ENCODE measurements around the gene CRKL. TPM values are rescaled to one million over a fixed set of nuclear protein-coding genes. Genes with fewer than 3 reads are reported as not detected.

The CRKL gene
- total RNA-seq, 3 donors from 2014 or later = 36.8 to 46.5 (median 42.3) TPM

DNA sequence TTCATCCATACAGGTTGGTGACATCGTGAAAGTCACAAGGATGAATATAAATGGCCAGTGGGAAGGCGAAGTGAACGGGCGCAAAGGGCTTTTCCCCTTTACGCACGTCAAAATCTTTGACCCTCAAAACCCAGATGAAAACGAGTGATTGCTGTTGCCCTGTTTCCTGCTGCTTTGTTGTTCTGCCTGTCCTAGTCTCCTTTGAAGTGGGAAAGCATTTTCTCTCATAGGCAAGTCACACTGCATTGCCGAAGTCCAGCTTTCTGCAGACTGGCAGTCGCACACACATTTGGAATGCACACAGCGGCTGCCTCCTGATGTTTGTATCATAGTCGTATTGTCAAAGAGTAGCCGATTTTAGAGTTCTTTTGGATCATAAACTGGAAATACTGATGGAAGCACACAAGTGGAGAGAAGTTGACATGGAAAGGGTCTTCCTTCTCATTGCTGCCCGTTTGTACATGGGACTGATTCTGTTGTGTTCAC is 32.5 kb downstream of the CRKL start:
- H3K4me3 ChIP-seq = no peak overlapping the region
- H3K9me3 ChIP-seq = no peaks in the 10 kb centered on the region
- no peaks in the 10 kb centered on the region for H3K27me3 ChIP-seq
- no peaks in the 10 kb centered on the region for H3K36me3 ChIP-seq
- intact Hi-C loops (cut with DNase I; ENCODE audit: low total_unique reads) = no loop called here
- no peaks in the 10 kb centered on the region for H3K4me1 ChIP-seq
- DNase-seq (ENCODE audit: low spot score in 2 of 2) = no peak
- no peak for TF ChIP-seq POLR2AphosphoS5 (IDR thresholded peaks at IDR 0.05)
- TF ChIP-seq POLR2A (IDR thresholded peaks at IDR 0.05) = no peak
- no peak for TF ChIP-seq CTCF (IDR thresholded peaks at IDR 0.05)
- no peak overlapping the region for H3K27ac ChIP-seq

DNA sequence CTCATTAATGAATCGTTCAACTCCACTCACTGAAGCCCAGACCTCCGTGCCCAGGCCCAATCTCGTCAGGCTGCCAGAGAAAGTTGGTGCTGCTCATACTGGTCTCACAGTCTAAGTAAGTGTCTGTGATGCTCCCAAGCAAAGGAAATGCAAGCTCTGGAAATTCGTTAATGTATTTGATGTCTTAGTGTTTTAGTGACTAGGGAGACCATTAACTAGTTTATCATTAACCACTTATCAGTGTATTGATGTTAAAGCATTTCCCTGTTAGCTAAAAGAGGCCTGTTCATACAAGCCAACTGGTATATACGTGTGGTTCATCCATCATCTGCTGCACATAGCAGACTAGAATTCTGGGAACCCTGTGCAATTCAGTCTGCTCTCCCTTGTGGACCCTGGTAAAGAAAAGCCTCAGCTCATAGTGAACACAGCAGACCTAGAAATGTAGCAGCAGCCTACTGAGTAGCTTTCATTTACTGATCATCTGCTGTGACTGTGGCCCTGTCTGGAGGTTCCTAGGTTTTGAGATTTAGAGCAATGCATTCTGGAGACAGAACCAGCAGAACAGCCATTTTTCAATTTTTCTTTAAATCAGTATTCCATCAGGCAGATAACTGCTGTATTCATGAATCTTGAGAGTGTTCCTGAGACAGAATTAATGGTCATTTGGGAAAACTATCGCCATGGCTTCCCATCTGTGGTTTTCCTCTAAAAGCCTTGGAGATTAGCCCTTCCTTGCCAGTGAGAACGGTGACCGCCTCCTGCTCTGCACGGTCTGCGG is 34.1 kb downstream of the CRKL start:
- intact Hi-C loops (cut with DNase I; ENCODE audit: low total_unique reads) = no loop called here
- no peaks in the 10 kb centered on the region for H3K9me3 ChIP-seq
- no peaks in the 10 kb centered on the region for H3K4me1 ChIP-seq
- H3K4me3 ChIP-seq = no peak overlapping the region
- DNase-seq (ENCODE audit: low spot score in 2 of 2) = no peak
- TF ChIP-seq POLR2A (IDR thresholded peaks at IDR 0.05) (no peak), CTCF (IDR thresholded peaks at IDR 0.05) (no peak), POLR2AphosphoS5 (IDR thresholded peaks at IDR 0.05) (no peak)
- H3K36me3 ChIP-seq = no peaks in the 10 kb centered on the region
- no peak overlapping the region for H3K27ac ChIP-seq
- H3K27me3 ChIP-seq = no peaks in the 10 kb centered on the region

GRCh38 chr22:20951932-20952380 is 34.7 kb downstream of the CRKL start:
- no peak for DNase-seq (ENCODE audit: low spot score in 2 of 2)
- TF ChIP-seq POLR2AphosphoS5 (IDR thresholded peaks at IDR 0.05) (no peak), CTCF (IDR thresholded peaks at IDR 0.05) (no peak), POLR2A (IDR thresholded peaks at IDR 0.05) (no peak)
- intact Hi-C loops (cut with DNase I; ENCODE audit: low total_unique reads) = no loop called here
- Histone ChIP-seq H3K36me3 (no peaks in the 10 kb centered on the region), H3K27ac (no peak overlapping the region), H3K4me3 (no peak overlapping the region), H3K9me3 (no peaks in the 10 kb centered on the region), H3K27me3 (no peaks in the 10 kb centered on the region), H3K4me1 (no peaks in the 10 kb centered on the region)

DNA sequence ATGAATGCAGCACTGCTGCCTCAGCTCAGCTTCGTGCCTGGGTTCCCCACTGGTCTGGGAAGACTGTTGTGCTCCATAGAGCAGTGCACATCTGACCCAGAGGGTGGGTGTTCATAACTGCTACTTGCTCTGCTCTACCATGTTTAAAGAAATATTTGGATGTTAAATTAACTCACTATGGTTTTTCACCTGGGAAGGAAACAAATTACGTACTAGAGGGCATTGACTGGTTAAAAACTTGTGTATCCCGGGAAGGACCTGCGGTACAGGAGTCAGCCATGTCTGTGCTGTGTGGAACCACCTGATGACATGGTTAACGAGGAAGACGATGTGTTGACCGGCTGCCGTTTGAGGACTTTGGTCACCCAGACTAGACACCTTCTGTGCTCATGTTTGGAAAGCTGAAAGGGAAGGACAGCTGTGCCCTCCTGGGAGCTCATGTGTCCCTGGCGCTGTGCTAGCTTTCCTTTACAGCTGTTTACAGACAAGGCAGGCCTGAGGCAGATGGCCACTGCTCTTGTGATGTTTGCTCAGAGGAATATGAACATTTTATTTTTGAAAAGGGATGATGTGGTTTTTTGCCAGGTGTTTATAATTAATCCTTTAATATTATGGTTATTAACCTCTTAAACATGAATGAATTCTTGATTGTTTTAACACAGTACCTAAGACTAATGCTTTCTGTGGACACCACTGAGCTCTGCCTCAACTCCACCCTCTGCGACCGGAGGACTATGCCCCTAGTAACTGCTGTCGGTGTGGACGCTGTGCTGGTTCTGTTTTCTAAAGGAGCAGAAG is 35.5 kb downstream of the CRKL start:
- intact Hi-C loops (cut with DNase I; ENCODE audit: low total_unique reads) = no loop called here
- Histone ChIP-seq H3K27ac (peak overlapping the region in 1 of 2 donors; percentile 67), H3K4me1 (no peaks in the 10 kb centered on the region), H3K4me3 (no peak overlapping the region), H3K36me3 (no peaks in the 10 kb centered on the region), H3K9me3 (no peaks in the 10 kb centered on the region), H3K27me3 (no peaks in the 10 kb centered on the region)
- DNase-seq (ENCODE audit: low spot score in 2 of 2) = no peak
- TF ChIP-seq CTCF (IDR thresholded peaks at IDR 0.05) (no peak), POLR2A (IDR thresholded peaks at IDR 0.05) (no peak), POLR2AphosphoS5 (IDR thresholded peaks at IDR 0.05) (no peak)

DNA sequence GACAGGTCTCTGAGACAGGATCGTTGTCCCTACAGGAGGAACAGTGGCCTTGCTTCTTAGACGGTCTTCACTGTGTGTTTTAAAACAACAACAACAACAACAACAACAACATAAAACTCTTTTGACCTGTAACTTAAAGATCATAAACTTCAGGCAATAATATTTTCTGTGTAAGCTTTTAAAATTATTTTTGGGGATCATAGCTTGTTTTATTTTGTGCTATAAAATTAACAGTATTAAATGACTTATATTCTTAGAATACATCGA is 36.1 kb downstream of the CRKL start:
- Histone ChIP-seq H3K27me3 (no peaks in the 10 kb centered on the region), H3K4me1 (no peaks in the 10 kb centered on the region), H3K27ac (peak overlapping the region in 1 of 2 donors; percentile 67), H3K9me3 (no peaks in the 10 kb centered on the region), H3K36me3 (no peaks in the 10 kb centered on the region), H3K4me3 (no peak overlapping the region)
- intact Hi-C loops (cut with DNase I; ENCODE audit: low total_unique reads) = no loop called here
- no peak for TF ChIP-seq CTCF (IDR thresholded peaks at IDR 0.05)
- DNase-seq (ENCODE audit: low spot score in 2 of 2) = no peak
